ENCODE results near the gene GALC.
A peak's percentile ranks its signal among the peaks of the same experiment; 100 is the strongest.

GALC gene

GRCh38 chr14:88005978-88006851, 13.2 kb upstream of the GALC start:
- no peak for DNase-seq

GRCh38 chr14:88005050-88005481, 12.1 kb upstream of the GALC start, which contains the start of gene GPR65:
GPR65 (plus strand) TSS chr14:88005135; CDS start chr14:88010848, 5,713 bp downstream.
- DNase-seq = no peak

GRCh38 chr14:88004506-88005036, 11.6 kb upstream of the GALC start:
- DNase-seq = no peak

- no peak for DNase-seq
Measured at GRCh38 chr14:88003425-88003824, 10.4 kb upstream of the GALC start.

DNA sequence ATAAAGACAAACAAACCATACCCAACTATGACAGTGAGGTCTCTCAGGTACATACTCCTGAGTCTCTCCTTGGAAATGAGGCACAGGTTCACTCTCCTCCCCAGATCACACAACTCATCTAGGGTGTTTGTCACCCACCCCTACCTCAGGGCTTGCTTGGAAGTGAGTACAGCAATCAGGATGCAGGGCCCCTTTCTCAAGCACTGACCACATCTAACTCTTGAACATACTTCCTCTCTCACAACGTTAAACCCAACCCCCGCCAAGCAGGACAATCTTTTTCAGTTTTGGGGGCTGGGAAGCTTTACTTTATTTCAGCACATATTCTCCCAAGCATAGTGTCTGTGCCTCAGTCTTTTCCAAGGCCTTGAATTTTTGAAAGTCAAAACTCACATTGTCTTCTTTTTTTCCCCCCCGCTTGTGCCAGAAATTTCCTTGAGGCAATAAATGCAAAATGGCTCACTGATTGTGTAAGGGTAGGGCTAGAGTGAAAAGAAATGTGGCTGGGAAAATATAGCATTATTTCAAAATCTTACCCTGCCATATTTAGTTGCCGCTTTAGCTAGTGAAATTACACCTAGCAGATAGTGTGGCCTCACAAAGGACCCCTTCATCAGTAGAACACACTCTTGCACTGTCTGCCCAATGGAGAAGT, 9.6 kb upstream of the GALC start:
- no peak for DNase-seq

DNA sequence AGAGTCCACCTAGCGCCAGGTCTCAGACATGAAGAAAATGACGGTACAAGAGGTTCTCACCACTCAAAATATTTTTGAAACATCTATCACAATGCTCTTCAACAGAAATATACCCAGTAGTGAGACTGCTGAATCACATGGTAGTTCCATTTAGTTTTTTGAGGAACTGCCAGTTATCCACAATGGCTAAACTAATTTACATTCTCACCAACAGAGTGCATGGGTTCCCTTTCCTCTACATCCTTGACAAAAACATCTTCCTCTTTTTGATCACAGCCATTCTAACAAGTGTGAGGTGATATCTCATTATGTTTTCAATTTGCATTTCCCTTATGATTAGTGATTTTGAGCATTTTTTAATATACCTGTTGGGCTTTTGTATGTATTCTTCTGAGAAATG, 6.3 kb upstream of the GALC start:
- peak in 1 of 2 donors; percentile 20 for DNase-seq

- DNase-seq = no peak
Measured at GRCh38 chr14:87998482-87998881, 5.5 kb upstream of the GALC start.

- DNase-seq = no peak
Measured at GRCh38 chr14:87996291-87996592, 3.3 kb upstream of the GALC start.

DNA sequence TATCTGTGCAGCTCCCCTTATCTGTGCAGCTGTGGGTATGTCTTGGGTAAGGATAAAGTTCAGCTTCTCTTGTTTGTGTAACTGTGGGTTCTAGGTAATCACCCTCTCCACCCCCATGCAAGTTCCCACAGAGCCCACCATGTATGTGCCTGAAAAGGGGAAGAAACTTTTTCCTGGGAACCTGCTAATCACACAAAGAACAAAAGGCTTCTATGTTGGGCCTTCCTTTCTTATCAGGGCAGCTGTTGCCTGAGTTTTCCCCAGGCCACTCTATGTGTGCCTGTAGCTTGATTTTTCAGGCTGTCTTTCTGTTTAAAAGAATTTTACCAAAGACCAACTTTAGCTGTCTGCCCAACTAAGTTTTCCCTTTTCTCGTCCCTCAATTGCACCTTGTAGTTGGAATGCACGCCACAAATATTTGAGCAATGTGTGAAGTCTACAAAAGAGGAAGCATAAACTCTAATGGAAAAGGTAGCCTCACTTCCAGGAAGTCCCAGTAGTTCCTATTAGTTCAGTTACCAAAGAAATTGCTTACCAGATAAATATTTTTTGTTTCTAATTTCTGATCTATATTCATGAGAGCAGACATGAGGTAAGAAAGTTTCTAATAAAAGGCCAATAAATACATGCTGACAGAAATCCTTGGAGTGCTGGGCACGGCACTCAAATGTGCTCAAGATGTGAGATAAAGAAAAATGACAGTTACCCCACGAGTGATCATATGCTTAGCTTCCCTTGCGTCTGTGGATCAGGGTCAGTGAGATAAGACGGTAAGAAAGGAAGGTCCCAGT, 2.7 kb upstream of the GALC start:
- no peak for DNase-seq

DNA sequence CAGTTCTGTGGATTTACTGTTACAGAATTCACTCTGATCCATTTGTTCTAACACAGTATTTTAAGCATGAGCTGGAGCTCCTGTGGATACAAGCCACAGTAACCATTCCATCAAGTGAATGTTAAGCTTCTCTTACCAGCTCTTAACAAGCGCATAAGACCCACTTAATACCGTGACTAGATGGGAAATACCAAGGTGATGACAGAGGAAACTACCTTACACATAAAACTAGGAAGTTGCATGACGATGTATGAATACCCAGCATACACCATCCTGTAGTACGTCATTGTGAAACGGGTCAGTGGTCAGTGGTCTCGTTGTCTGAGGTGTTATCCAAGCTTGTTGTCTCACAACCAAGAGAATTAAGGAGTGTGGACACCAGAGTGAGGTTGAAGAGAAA, 2.0 kb upstream of the GALC start:
- DNase-seq = no peak

DNA sequence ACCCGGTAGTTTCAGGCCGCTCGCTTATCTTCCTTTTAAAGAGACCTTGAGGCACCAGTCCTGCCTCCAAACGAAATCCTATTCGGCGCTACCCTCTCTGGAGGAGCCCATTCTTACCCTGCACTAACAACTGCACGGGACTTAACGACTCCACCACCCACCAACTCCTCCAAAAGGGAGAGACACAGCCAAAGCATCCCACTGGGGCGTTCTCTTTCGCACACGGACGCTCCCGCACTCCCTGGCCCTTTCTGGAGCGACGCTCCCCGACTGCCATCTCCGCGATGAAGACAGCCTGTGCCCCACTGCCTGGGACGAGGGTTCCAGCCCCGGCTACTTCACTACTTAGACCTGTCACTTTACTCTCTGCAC, 650 bp downstream of the GALC start:
- DNase-seq = no peak

DNA sequence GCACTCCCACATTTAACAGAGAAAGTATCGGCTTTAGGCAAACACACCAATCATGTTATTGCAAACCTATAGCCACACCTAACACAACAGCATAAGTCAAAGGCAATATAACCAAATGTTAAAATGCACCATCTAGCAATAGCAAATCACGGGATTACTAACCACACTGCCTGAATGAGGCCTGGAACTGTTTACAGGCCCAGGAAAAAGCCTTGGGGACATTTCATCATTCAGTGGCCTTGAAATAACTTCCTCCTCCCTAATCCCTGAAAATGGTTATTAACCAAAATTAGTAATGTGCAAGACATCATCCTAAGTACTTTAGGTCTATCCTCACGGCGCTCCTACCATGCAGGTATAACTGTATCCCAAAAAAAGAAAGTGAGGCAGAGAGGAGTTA, 2.3 kb downstream of the GALC start:
- DNase-seq = no peak

DNA sequence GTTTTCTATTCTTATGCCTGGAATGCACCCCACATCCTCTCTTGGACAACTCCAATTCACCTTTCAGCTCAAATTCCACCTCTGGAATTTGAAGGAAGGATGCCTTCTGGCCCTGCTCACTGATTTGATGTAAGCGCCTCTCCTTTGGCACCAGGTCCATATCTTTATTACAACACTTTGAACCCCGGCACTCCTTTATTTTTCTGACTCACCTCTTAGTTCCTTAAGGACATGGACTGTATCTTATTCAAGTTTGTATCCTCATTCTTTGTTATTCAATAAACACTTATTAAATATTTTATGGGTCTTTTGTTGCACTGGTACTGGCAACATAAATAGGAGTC, 3.1 kb downstream of the GALC start:
- DNase-seq = no peak

GRCh38 chr14:87989221-87989955, 3.6 kb downstream of the GALC start:
- DNase-seq = no peak

GRCh38 chr14:87979689-87980088, 13.3 kb downstream of the GALC start:
- no peak for DNase-seq

GRCh38 chr14:87975636-87976035, 17.3 kb downstream of the GALC start:
- DNase-seq = no peak

- DNase-seq = no peak
Measured at GRCh38 chr14:87971010-87971409, 22.0 kb downstream of the GALC start.

DNA sequence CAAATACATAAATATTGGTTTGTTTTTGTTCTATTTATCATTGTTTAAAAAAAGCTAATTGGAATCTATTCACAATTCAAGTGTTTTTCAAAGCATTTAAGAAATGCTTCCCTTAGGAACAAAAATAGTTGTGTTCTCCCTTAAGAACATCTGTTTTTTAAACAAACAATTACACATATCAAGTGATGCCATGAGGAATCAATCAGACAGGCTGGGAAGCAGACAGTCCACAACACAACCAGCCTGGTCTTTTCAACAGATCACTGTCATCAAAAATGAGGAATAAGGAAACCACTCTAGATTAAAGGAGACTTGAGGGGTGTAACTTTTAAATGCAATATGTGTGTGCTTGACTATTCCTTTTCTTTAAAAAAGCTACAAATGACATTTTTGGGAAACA, 25.5 kb downstream of the GALC start:
- DNase-seq = no peak

GRCh38 chr14:87966816-87967215, 26.2 kb downstream of the GALC start:
- DNase-seq = no peak

GRCh38 chr14:87961246-87961645, 31.7 kb downstream of the GALC start:
- DNase-seq = no peak

GRCh38 chr14:87960013-87960787, 32.8 kb downstream of the GALC start:
- DNase-seq = no peak

- no peak for DNase-seq
Measured at GRCh38 chr14:87955501-87955900, 37.5 kb downstream of the GALC start.

Data from hippocampal formation (tissue), 2 donors.